Astrocyte of the spinal cord (primary cell): ENCODE measurements around the gene TBRG1.

ENCODE experiments used
- DNase-seq: peaks from one replicate; pipeline ENCODE4 v3.0.0; 2011; ENCODE audit warnings: low read depth, low spot score
- H3K4me3 ChIP-seq: 2 replicates; pipeline ENCODE4 v1.5.1; 2011; ENCODE audit warnings: low read depth, mild to moderate bottlenecking, low read length, moderate library complexity
- CTCF ChIP-seq: IDR thresholded peaks from 2 replicates; pipeline ENCODE4 v1.5.1; 2012; ENCODE audit warnings: low read depth, mild to moderate bottlenecking, low read length, inconsistent platforms
- in situ Hi-C: cut with HindIII; loops from 2 replicates; pipeline ENCODE4 v1.10.0; 2017; ENCODE audit warnings: low sequenced_read_pairs

The TBRG1 gene

GRCh38 chr11:124669193-124669592 is 46.5 kb downstream of the TBRG1 start:
- peak; percentile 69 for TF ChIP-seq CTCF
- peak; percentile 48 for DNase-seq
- in situ Hi-C loops, result no loop called here
- H3K4me3 ChIP-seq, result no peak overlapping the region

GRCh38 chr11:124670732-124671131 is 48.1 kb downstream of the TBRG1 start:
- no peak for TF ChIP-seq CTCF
- no peak overlapping the region for H3K4me3 ChIP-seq
- in situ Hi-C loops, result no loop called here
- DNase-seq, result no peak

- no peak for TF ChIP-seq CTCF
- H3K4me3 ChIP-seq, result peak overlapping the region; percentile 83
- in situ Hi-C loops, result no loop called here
- no peak for DNase-seq
Measured at GRCh38 chr11:124672536-124673215, 50.0 kb downstream of the TBRG1 start.

GRCh38 chr11:124673333-124674167 is 50.9 kb downstream of the TBRG1 start, which contains the start of the genes SIAE and SPA17:
Gene SIAE (minus strand): TSS chr11:124673739. CDS start chr11:124673708, 31 bp downstream.
Gene SPA17 (plus strand): TSS chr11:124673904. CDS start chr11:124675265, 1,361 bp downstream.
- peak; percentile 98 for DNase-seq
- in situ Hi-C loops, result no loop called here
- peak within 1 kb of the TSS; percentile 83 for H3K4me3 ChIP-seq
- TF ChIP-seq CTCF, result no peak

GRCh38 chr11:124674168-124674517 is 51.5 kb downstream of the TBRG1 start:
- no peak for DNase-seq
- H3K4me3 ChIP-seq, result peak overlapping the region; percentile 83
- in situ Hi-C loops, result no loop called here
- no peak for TF ChIP-seq CTCF

GRCh38 chr11:124674571-124674970 is 51.9 kb downstream of the TBRG1 start:
- no peak for TF ChIP-seq CTCF
- in situ Hi-C loops, result no loop called here
- peak overlapping the region; percentile 83 for H3K4me3 ChIP-seq
- DNase-seq, result no peak
